HG02885 (cell line): ENCODE results near the gene CHPF.

ENCODE experiments used
- ATAC-seq: cut with Tn5 transposase; IDR thresholded peaks from one replicate; pipeline ENCODE4 v1.9.1; 2021; ENCODE audit warnings: mild to moderate bottlenecking; ENCODE audit not compliant: unreplicated experiment, poor library complexity

Gene CHPF

GRCh38 chr2:219499555-219499954 lies 44.1 kb downstream of the CHPF start:
- ATAC-seq, result no peak

- ATAC-seq, result no peak
Measured at GRCh38 chr2:219499058-219499307, 44.6 kb downstream of the CHPF start.

DNA sequence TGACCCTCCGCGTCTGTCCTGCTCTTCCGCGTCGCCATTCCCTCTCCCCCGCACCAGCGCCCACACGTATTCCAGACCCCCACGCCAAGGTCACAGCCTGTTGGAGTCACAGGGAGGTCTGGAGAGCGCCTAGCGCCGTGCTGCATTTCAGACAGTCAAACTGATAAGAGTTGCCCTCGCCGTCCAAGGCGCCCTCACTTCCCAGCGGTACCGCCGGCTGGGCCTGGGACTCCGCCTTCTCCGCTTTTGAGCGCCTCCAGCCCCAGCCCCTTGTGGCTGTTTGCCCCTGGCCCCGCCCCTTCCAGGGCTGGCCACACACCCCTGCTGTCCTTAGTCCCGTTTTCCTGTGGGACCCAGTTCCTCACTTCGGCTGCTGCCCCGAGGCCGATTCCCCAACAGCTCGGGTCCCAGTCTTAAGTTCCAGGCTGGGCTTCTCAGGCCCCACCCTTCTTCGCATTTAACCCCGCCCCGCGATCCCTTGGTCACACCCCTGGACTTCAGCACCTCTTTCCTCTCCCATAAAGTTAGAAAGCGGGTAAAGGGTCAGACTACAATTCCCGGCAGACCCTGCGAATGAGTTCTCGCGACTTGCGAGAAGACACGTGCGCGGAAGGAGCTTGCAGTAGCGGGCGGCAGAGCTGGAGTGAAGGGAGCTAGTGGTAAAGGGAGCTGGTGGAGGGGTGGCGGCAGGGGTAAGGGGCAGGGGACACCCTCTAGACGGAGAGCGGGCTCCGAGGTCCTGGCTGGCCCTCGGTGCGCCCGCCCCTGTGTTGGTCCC lies 45.1 kb downstream of the CHPF start, which contains the start of gene GMPPA:
Gene GMPPA (plus strand): TSS at position 612 of the 778 bp plus-strand sequence. CDS start 1,085 bp downstream, outside the sequence.
- peak; percentile 94 for ATAC-seq

GRCh38 chr2:219497495-219498279 lies 45.9 kb downstream of the CHPF start:
- ATAC-seq, result peak; percentile 29

DNA sequence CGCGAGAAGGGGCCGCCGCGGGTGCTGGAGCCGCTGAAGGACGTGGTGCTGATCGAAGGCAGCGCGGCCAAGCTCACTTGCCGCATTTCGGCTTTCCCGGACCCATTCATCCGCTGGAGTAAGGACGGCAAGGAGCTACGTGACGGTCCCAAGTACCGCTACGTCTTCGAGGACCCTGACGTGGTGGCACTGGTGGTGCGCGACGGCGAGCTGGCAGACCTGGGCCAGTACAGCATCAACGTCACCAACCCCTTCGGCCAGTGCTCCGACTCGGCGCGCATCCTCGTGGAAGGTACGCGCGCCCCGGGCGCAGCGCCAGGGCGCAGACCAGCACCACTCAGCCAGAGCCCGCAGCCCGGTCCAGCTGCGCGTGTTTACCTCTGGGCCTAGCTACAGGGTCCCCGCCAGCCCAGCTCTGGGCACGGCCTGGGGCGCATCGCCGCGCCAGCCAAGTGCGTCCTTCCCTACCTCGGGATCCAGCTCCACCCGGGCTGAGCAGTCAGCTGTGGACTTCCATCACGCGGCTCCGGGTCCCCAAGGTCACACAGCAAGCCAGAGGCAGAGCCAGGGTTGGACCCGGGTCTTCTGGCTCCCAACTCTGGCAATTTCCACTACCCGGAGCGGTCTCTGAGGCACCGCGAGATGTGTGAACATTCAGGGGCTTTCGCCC lies 46.6 kb downstream of the CHPF start:
- ATAC-seq, result no peak

DNA sequence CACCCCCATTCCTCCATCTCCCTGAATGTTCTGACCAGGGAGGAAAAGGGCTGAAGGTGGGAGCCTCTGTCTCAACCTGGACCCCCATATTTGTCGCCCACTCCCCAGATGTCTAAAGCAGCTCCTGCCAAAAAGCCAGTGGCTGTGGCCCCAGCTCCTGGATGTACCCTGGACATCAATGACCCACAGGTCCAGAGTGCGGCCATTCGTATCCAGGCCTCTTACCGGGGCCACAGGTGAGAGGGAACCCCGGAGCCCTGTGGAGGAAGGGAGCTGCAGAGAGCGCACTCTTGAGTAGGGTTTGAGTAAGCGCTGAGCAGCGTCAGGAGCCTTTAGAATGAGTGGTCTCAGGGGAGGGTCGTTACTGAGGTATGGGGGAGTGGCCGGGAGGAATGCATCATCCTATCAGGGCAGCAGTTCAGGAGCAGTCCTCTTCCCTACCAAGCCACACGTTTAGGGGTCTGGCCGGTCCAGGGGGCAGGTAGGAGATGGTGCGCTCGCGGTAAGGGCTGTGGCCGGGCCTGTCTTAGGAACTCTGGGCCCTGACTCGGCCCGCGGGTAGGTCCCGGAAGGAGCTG lies 47.3 kb downstream of the CHPF start:
- ATAC-seq, result no peak

GRCh38 chr2:219495531-219496122 lies 48.0 kb downstream of the CHPF start:
- no peak for ATAC-seq

GRCh38 chr2:219494952-219495530 lies 48.6 kb downstream of the CHPF start:
- ATAC-seq, result no peak

GRCh38 chr2:219493086-219493485 lies 50.5 kb downstream of the CHPF start:
- ATAC-seq, result no peak

DNA sequence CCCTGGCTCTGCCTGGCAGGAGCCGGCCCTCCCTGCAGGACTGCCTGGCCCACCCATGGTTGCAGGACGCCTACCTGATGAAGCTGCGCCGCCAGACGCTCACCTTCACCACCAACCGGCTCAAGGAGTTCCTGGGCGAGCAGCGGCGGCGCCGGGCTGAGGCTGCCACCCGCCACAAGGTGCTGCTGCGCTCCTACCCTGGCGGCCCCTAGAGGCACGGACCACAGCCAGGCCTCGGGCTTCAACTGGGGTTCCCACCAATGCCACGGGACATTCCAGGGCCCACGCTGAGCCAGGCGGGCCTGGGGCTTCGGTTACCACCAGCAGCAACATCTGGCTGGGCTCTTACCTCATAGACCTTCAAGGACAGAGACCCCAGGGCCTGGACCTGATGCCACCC lies 51.0 kb downstream of the CHPF start:
- no peak for ATAC-seq

DNA sequence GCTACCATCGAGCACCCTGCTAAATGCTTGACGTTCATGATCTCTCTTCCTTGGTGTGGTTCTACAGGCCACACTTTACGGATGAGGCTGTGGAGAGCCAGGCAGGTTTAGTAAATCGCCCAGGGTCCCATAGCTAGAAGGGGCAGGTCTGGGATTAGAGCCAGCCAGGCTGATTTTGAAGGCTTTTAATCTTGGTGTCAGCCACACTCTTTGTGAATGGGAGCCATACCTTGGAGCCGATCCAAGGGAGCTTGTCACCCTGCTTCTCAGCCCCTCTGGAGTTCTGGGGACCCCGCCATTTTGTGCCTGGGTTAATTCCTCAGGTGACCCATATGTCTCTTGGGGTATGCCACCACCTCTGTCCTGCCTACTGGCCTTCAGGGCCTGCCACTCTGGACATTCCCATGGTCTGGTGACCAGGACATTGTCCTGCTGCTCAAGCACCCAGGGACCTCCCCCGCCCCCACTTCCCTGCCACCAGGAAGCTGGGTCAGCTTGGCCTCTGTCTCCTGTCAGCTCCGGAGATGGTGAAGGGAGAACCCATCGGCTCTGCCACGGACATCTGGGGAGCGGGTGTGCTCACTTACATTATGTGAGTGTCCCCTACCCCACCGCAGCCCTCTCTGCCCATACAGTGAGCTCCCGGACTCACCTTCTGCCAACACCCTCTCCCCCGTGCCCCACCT lies 52.2 kb downstream of the CHPF start:
- no peak for ATAC-seq

- ATAC-seq, result no peak
Measured at GRCh38 chr2:219490600-219491130, 52.9 kb downstream of the CHPF start.

GRCh38 chr2:219490186-219490585 lies 53.4 kb downstream of the CHPF start:
- no peak for ATAC-seq

GRCh38 chr2:219489315-219489714 lies 54.3 kb downstream of the CHPF start:
- ATAC-seq, result no peak
